Measurements from ENCODE around the gene MAGEB5.
A peak's percentile ranks its signal among the peaks of the same experiment; 100 is the strongest.
"Not testable (repeated sequence)": the region's sequence is repeated elsewhere in the genome, so short reads cannot be mapped to it uniquely, and the experiment has no call there.

Gene MAGEB5, protein sequence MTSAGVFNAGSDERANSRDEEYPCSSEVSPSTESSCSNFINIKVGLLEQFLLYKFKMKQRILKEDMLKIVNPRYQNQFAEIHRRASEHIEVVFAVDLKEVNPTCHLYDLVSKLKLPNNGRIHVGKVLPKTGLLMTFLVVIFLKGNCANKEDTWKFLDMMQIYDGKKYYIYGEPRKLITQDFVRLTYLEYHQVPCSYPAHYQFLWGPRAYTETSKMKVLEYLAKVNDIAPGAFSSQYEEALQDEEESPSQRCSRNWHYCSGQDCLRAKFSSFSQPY

DNA sequence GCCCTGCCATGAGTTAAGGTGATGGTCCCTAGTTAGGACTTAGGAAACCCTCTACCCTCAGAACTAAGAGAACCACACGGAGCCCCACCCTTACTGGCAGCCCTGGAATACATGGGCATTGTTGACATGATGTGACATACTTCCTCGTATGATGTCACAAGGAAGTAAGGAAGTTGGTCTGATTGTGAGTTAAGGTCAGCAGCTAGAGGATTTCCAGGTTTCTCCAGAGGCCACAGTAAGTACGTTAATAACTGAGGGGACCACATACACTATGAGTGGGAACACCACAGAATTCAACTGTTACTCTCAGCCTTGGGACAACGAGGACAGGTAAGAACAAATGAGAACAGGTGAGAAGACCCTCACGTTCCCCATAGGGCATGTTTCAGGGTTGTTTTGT, at the start of gene MAGEB5:
Gene MAGEB5 (plus strand): TSS at position 301 of the 400 bp plus-strand sequence. CDS start 1,133 bp downstream, outside the sequence.
- DNase-seq (ENCODE audit: low read depth, low spot score), result no peak
- Histone ChIP-seq H3K27ac (no peak within 1 kb of the TSS), H3K36me3 (ENCODE audit: insufficient read depth, low read length) (no peaks in the 10 kb centered on the region), H3K9ac (ENCODE audit: insufficient read length) (no peak within 1 kb of the TSS), H3K4me3 (no peak within 1 kb of the TSS), H3K9me3 (ENCODE audit: low read depth, low read length) (no peaks in the 10 kb centered on the region)
- TF ChIP-seq POLR2AphosphoS5 (IDR thresholded peaks at IDR 0.05; ENCODE audit: borderline replicate concordance, low read depth, low read length), result no peak
- no peak for TF ChIP-seq FOXP2 (optimal IDR thresholded peaks at IDR 0.05; ENCODE audit: control extremely low read depth, extremely low read length, insufficient read depth)
- no peak for TF ChIP-seq EZH2 (IDR thresholded peaks at IDR 0.05)

DNA sequence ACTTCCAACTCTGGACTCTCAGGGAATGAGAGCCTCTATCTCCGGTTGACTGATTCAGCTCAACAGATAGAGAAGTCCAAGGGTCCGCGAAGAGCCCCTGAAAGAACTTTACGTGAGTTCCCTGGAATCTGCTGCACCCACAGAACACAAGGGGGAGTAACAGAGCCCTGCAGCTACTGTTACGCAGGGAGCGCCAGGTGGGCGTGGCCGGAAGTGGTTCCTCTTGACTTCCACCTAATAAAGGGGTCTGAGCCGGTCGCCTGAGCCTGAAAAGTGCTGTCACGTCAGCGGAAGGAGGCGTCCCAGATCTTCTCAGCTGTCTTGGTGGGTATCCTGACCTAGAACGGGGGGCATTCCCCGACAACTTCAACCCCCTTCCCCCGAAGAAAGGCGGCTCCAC, 23.8 kb upstream of the MAGEB5 start, which contains the start of gene MAGEB6:
Gene MAGEB6 (plus strand): TSS at position 237 of the 400 bp plus-strand sequence. CDS start 1,407 bp downstream, outside the sequence.
- no peak for DNase-seq (ENCODE audit: low read depth, low spot score)
- Histone ChIP-seq H3K9me3 (ENCODE audit: low read depth, low read length) (no peaks in the 10 kb centered on the region), H3K36me3 (ENCODE audit: insufficient read depth, low read length) (no peaks in the 10 kb centered on the region), H3K4me3 (no peak within 1 kb of the TSS), H3K27ac (no peak within 1 kb of the TSS), H3K9ac (ENCODE audit: insufficient read length) (no peak within 1 kb of the TSS)
- TF ChIP-seq POLR2AphosphoS5 (IDR thresholded peaks at IDR 0.05; ENCODE audit: borderline replicate concordance, low read depth, low read length) (no peak), FOXP2 (optimal IDR thresholded peaks at IDR 0.05; ENCODE audit: control extremely low read depth, extremely low read length, insufficient read depth) (no peak), EZH2 (IDR thresholded peaks at IDR 0.05) (no peak)

DNA sequence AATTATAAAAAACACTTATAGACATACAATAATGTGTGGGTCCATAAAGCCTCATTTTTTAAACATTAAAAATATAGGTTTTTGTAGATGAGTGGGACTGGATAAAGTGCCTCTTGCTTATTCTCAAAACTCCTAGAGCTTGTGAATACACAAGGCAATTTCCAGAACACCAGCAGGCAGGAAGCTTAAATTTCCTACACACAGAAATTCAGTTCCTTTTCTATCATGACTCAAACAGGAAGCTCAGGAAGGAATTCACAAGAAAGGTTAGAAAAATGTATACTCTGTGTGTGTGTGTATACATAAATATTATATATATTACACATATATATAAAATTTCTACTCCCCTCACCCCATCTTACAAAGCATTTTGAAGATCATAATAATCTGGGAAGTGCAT, 12.4 kb upstream of the MAGEB5 start:
- no peak overlapping the region for H3K9ac ChIP-seq (ENCODE audit: insufficient read length)
- DNase-seq (ENCODE audit: low read depth, low spot score), result no peak
- H3K27ac ChIP-seq, result no peak overlapping the region
- no peaks in the 10 kb centered on the region for H3K36me3 ChIP-seq (ENCODE audit: insufficient read depth, low read length)
- no peak overlapping the region for H3K4me3 ChIP-seq
- no peak for TF ChIP-seq FOXP2 (optimal IDR thresholded peaks at IDR 0.05; ENCODE audit: control extremely low read depth, extremely low read length, insufficient read depth)
- H3K9me3 ChIP-seq (ENCODE audit: low read depth, low read length), result no peaks in the 10 kb centered on the region

DNA sequence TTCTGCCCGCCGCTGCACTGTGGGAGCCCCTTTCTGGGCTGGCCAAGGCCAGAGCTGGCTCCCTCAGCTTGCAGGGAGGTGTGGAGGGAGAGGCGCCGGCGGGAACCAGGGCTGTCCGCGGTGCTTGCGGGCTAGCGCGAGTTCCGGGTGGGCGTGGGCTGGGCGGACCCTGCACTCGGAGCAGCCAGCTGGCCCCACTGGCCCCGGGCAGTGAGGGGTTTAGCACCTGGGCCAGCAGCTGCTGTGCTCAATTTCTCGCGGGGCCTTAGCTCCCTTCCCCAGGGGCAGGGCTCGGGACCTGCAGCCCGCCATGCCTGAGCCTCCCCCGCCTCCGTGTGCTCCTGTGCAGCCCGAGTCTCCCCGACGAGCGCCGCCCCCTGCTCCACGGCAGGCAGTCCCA, 11.3 kb upstream of the MAGEB5 start:
- H3K9ac ChIP-seq (ENCODE audit: insufficient read length); H3K27ac ChIP-seq; H3K36me3 ChIP-seq (ENCODE audit: insufficient read depth, low read length): not testable (repeated sequence)

DNA sequence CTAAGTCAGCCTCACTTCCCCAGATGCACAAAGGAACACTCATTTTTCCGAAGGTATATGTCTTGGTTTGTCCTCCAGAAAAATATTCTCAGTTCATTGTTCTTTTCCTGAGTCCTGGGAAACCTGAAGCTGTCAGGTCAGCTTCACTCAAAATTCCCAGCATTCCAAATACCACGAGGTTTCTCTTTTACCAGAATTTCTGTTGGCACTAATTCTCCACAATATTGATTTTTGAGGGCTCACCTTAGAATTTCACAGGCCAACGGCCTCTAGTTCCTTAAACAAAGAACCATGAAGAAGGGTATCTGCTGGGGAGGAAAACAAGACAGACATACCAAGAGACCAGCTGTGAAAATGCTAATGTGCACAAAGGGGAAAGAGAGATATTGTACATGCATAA, 8.0 kb upstream of the MAGEB5 start:
- H3K36me3 ChIP-seq (ENCODE audit: insufficient read depth, low read length), result no peaks in the 10 kb centered on the region
- H3K9ac ChIP-seq (ENCODE audit: insufficient read length), result no peak overlapping the region
- no peak for DNase-seq (ENCODE audit: low read depth, low spot score)
- no peak for TF ChIP-seq FOXP2 (optimal IDR thresholded peaks at IDR 0.05; ENCODE audit: control extremely low read depth, extremely low read length, insufficient read depth)
- no peak for TF ChIP-seq EZH2 (IDR thresholded peaks at IDR 0.05)
- no peak for TF ChIP-seq POLR2AphosphoS5 (IDR thresholded peaks at IDR 0.05; ENCODE audit: borderline replicate concordance, low read depth, low read length)
- no peak overlapping the region for H3K27ac ChIP-seq
- no peaks in the 10 kb centered on the region for H3K9me3 ChIP-seq (ENCODE audit: low read depth, low read length)
- no peak overlapping the region for H3K4me3 ChIP-seq

More for the DNA sequence above, 11.3 kb upstream of the MAGEB5 start:
- H3K9me3 ChIP-seq (ENCODE audit: low read depth, low read length); DNase-seq (ENCODE audit: low read depth, low spot score); H3K4me3 ChIP-seq: not testable (repeated sequence)

DNA sequence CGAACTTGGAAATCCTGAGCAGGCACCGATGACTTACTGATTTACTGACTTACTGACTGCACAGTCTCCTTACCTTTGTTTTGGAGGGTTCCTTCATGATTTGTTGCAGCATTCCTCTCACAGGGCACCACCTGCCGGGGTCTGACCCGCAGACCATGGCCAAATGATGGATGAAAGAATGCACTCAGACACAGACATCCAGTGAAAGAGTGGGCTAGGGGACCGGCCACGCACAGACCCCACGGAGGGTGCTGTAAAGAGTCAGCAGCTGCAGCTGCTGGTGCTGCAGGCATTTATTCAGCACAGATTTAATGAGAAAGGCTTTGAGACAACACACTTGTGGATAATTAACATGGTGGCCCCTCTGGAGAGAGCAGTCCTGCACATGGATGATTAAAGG, 3.4 kb downstream of the MAGEB5 start:
- H3K27ac ChIP-seq, result no peak overlapping the region
- H3K4me3 ChIP-seq, result no peak overlapping the region
- DNase-seq (ENCODE audit: low read depth, low spot score), result no peak
- no peak overlapping the region for H3K9ac ChIP-seq (ENCODE audit: insufficient read length)
- TF ChIP-seq EZH2 (IDR thresholded peaks at IDR 0.05) (no peak), POLR2AphosphoS5 (IDR thresholded peaks at IDR 0.05; ENCODE audit: borderline replicate concordance, low read depth, low read length) (no peak), FOXP2 (optimal IDR thresholded peaks at IDR 0.05; ENCODE audit: control extremely low read depth, extremely low read length, insufficient read depth) (no peak)
- H3K9me3 ChIP-seq (ENCODE audit: low read depth, low read length), result no peaks in the 10 kb centered on the region
- no peaks in the 10 kb centered on the region for H3K36me3 ChIP-seq (ENCODE audit: insufficient read depth, low read length)

DNA sequence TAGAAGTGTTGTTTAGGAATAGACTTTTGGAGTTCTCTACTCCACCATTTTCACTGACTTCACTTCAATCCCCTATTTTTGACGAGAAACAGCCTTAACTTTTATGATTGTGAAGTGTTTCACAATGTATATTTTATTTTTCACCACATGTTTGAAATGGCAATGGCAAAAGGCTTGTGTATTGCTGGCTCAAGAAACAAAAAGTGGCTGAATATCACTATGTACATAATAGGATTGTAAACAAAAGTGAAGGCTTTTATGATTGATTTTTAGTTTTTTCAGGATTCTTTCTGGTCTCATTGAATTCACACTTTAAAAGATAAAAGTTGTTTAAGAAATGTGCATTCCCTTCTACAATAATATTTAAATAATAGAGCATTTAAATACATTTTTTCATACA, 18.2 kb downstream of the MAGEB5 start:
- peak overlapping the region; percentile 94 for H3K27ac ChIP-seq
- H3K9ac ChIP-seq (ENCODE audit: insufficient read length), result no peak overlapping the region
- H3K36me3 ChIP-seq (ENCODE audit: insufficient read depth, low read length), result no peaks in the 10 kb centered on the region
- TF ChIP-seq EZH2 (IDR thresholded peaks at IDR 0.05), result no peak
- no peak for TF ChIP-seq FOXP2 (optimal IDR thresholded peaks at IDR 0.05; ENCODE audit: control extremely low read depth, extremely low read length, insufficient read depth)
- peak overlapping the region; percentile 50 for H3K4me3 ChIP-seq
- no peaks in the 10 kb centered on the region for H3K9me3 ChIP-seq (ENCODE audit: low read depth, low read length)
- no peak for DNase-seq (ENCODE audit: low read depth, low spot score)

DNA sequence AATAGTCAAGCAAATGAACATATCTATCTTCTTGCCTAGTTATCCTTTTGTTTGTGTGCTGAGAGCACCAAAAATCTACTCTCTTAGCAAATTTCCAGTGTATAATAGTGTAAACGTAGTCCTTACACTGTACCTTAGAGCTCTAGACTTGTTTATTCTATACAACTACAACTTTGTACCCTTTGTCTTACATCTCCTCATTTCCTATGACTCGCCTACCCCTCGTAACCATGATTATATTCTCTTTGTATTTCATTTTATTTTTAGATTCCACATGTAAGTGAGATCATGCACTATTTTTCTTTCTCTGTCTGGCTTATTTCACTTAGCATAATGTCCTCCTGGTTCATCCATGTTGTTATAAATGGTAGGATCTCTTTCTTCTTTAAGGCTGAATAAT, 37.6 kb downstream of the MAGEB5 start:
- H3K9me3 ChIP-seq (ENCODE audit: low read depth, low read length), result no peaks in the 10 kb centered on the region
- H3K4me3 ChIP-seq, result no peak overlapping the region
- no peaks in the 10 kb centered on the region for H3K36me3 ChIP-seq (ENCODE audit: insufficient read depth, low read length)
- TF ChIP-seq EZH2 (IDR thresholded peaks at IDR 0.05), result no peak
- TF ChIP-seq FOXP2 (optimal IDR thresholded peaks at IDR 0.05; ENCODE audit: control extremely low read depth, extremely low read length, insufficient read depth), result no peak
- no peak for TF ChIP-seq POLR2AphosphoS5 (IDR thresholded peaks at IDR 0.05; ENCODE audit: borderline replicate concordance, low read depth, low read length)
- no peak overlapping the region for H3K9ac ChIP-seq (ENCODE audit: insufficient read length)
- H3K27ac ChIP-seq, result no peak overlapping the region
- DNase-seq (ENCODE audit: low read depth, low spot score), result no peak

DNA sequence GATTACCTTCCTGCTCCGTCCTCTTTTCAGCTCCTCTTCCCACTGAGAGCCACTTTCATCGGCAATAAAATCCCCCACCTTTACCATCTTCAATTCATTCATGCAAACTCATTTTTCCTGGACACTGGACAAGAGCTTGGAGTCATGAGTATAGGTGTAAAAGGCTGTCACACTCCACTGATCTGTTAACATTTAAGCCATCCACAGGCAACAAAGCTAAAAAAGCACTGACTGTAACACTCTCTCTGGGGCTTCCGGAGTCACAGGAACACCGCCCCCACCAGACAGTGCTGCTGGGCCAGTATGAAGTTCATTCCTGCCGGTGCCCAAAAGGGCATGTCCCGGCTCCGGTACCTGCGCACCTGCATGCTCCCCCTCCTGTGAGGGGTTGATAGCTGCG, 38.5 kb downstream of the MAGEB5 start:
- no peaks in the 10 kb centered on the region for H3K36me3 ChIP-seq (ENCODE audit: insufficient read depth, low read length)
- no peak for DNase-seq (ENCODE audit: low read depth, low spot score)
- no peaks in the 10 kb centered on the region for H3K9me3 ChIP-seq (ENCODE audit: low read depth, low read length)
- H3K4me3 ChIP-seq, result no peak overlapping the region
- H3K9ac ChIP-seq (ENCODE audit: insufficient read length), result no peak overlapping the region
- TF ChIP-seq POLR2AphosphoS5 (IDR thresholded peaks at IDR 0.05; ENCODE audit: borderline replicate concordance, low read depth, low read length), result no peak
- TF ChIP-seq EZH2 (IDR thresholded peaks at IDR 0.05), result no peak
- TF ChIP-seq FOXP2 (optimal IDR thresholded peaks at IDR 0.05; ENCODE audit: control extremely low read depth, extremely low read length, insufficient read depth), result no peak
- no peak overlapping the region for H3K27ac ChIP-seq
